HEK293 (cell line): ENCODE results near the gene RBM42.

ENCODE experiments used
- CTCF ChIA-PET: fragments of 350-600 bp; formaldehyde crosslinking; extraction: SDS; loops from one replicate; lab custom pipeline; 2021; ENCODE audit warnings: antibody characterized with exemption; lab: Yijun Ruan, JAX
- POLR2A ChIA-PET: fragments of 300-600 bp; formaldehyde crosslinking; extraction: SDS; loops from one replicate; lab custom pipeline; 2020; ENCODE audit warnings: antibody characterized with exemption, inconsistent platforms; lab: Yijun Ruan, JAX
- H3K27ac ChIP-seq: fragments of 200-500 bp; sonication (Bioruptor generic); 2 replicates; pipeline ENCODE4 v1.5.1; 2014; ENCODE audit warnings: low read depth, low read length, control low read depth, inconsistent platforms; ENCODE audit errors: extremely low read depth
- H3K36me3 ChIP-seq, 2 experiments: fragments of 200-500 bp in 1 of 2; sonication (Bioruptor generic) in 1 of 2; 1 replicate in 1 of 2; 2 replicates in 1 of 2; pipeline ENCODE4 v1.5.1; 2014 to 2017; ENCODE audit warnings: inconsistent platforms in 2 of 2, low read length in 2 of 2; ENCODE audit not compliant: control insufficient read depth in 2 of 2, insufficient read depth in 1 of 2
- H3K4me1 ChIP-seq: fragments of 200-500 bp; sonication (Bioruptor generic); 2 replicates; pipeline ENCODE4 v1.5.1; 2014; ENCODE audit warnings: mild to moderate bottlenecking, low read length, inconsistent platforms; ENCODE audit not compliant: control insufficient read depth, insufficient read depth
- H3K4me3 ChIP-seq: 2 replicates; pipeline ENCODE4 v1.5.1; 2011; ENCODE audit warnings: low read depth, mild to moderate bottlenecking, control low read depth, low read length, moderate library complexity
- H3K9me3 ChIP-seq: fragments of 200-500 bp; sonication (Bioruptor generic); 2 replicates; pipeline ENCODE4 v1.5.1; 2014; ENCODE audit warnings: low read depth, low read length, inconsistent platforms; ENCODE audit not compliant: control insufficient read depth, insufficient read depth
- AEBP2 ChIP-seq: fragments of 450-650 bp; formaldehyde crosslinking; IDR thresholded peaks from 2 replicates; pipeline ENCODE4 v1.5.1; 2016; ENCODE audit warnings: missing biosample characterization, missing genetic modification characterization, borderline replicate concordance
- KLF1 ChIP-seq: fragments of 450-650 bp; formaldehyde crosslinking; IDR thresholded peaks from 2 replicates; pipeline ENCODE4 v1.5.1; 2016; ENCODE audit warnings: missing biosample characterization, missing genetic modification characterization
- SETDB1 ChIP-seq: IDR thresholded peaks from one replicate; pipeline ENCODE4 v1.6.1; 2017; ENCODE audit warnings: mild to moderate bottlenecking, low read length, moderate library complexity, mixed read lengths; ENCODE audit not compliant: insufficient read length
- ZBTB1 ChIP-seq: fragments of 450-650 bp; formaldehyde crosslinking; IDR thresholded peaks from 2 replicates; pipeline ENCODE4 v1.5.1; 2016; ENCODE audit warnings: missing biosample characterization, missing genetic modification characterization
- ZBTB11 ChIP-seq: fragments of 450-650 bp; formaldehyde crosslinking; conservative IDR thresholded peaks from 2 replicates; pipeline ENCODE4 v1.5.1; 2016; ENCODE audit warnings: low read depth, missing biosample characterization, missing genetic modification characterization
- ZNF248 ChIP-seq: fragments of 450-650 bp; formaldehyde crosslinking; IDR thresholded peaks from 2 replicates; pipeline ENCODE4 v1.5.1; 2017; ENCODE audit warnings: missing biosample characterization, missing genetic modification characterization
- ZNF311 ChIP-seq: fragments of 450-650 bp; formaldehyde crosslinking; IDR thresholded peaks from 2 replicates; pipeline ENCODE4 v1.5.1; 2017; ENCODE audit warnings: missing biosample characterization, missing genetic modification characterization, borderline replicate concordance
- ZNF341 ChIP-seq: fragments of 450-650 bp; formaldehyde crosslinking; IDR thresholded peaks from 2 replicates; pipeline ENCODE4; 2016; ENCODE audit warnings: low read depth, missing biosample characterization, missing genetic modification characterization
- ZNF530 ChIP-seq: fragments of 450-650 bp; formaldehyde crosslinking; IDR thresholded peaks from 2 replicates; pipeline ENCODE4 v1.5.1; 2016; ENCODE audit warnings: low read depth, missing biosample characterization, missing genetic modification characterization
- ZNF600 ChIP-seq: fragments of 450-650 bp; formaldehyde crosslinking; IDR thresholded peaks from 2 replicates; pipeline ENCODE4 v1.5.1; 2016; ENCODE audit warnings: missing biosample characterization, missing genetic modification characterization
- ZNF623 ChIP-seq: fragments of 450-650 bp; formaldehyde crosslinking; IDR thresholded peaks from 2 replicates; pipeline ENCODE4 v1.5.1; 2016; ENCODE audit warnings: missing biosample characterization, missing genetic modification characterization
- ZNF747 ChIP-seq: fragments of 450-650 bp; formaldehyde crosslinking; IDR thresholded peaks from 2 replicates; pipeline ENCODE4 v1.5.1; 2016; ENCODE audit warnings: missing biosample characterization, missing genetic modification characterization
- TF ChIP-seq, protein P1 (sequence below): fragments of 450-650 bp; formaldehyde crosslinking; IDR thresholded peaks from 2 replicates; pipeline ENCODE4 v1.5.1; 2017; ENCODE audit warnings: missing biosample characterization, missing genetic modification characterization
- TF ChIP-seq, protein P2 (sequence below): fragments of 450-650 bp; formaldehyde crosslinking; IDR thresholded peaks from 2 replicates; pipeline ENCODE4 v1.5.1; 2016; ENCODE audit warnings: missing biosample characterization, missing genetic modification characterization
- TF ChIP-seq, protein P3 (sequence below): fragments of 450-650 bp; formaldehyde crosslinking; IDR thresholded peaks from 2 replicates; pipeline ENCODE4 v1.5.1; 2016; ENCODE audit warnings: missing biosample characterization, missing genetic modification characterization

The RBM42 gene

GRCh38 chr19:35666251-35666913, 37.5 kb downstream of the RBM42 start, which contains the start of gene UPK1A (continued):
- TF ChIP-seq, protein P1, sequence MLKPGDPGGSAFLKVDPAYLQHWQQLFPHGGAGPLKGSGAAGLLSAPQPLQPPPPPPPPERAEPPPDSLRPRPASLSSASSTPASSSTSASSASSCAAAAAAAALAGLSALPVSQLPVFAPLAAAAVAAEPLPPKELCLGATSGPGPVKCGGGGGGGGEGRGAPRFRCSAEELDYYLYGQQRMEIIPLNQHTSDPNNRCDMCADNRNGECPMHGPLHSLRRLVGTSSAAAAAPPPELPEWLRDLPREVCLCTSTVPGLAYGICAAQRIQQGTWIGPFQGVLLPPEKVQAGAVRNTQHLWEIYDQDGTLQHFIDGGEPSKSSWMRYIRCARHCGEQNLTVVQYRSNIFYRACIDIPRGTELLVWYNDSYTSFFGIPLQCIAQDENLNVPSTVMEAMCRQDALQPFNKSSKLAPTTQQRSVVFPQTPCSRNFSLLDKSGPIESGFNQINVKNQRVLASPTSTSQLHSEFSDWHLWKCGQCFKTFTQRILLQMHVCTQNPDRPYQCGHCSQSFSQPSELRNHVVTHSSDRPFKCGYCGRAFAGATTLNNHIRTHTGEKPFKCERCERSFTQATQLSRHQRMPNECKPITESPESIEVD, result no peak
- TF ChIP-seq ZNF311 (no peak), AEBP2 (tag by site-specific recombination) (no peak), ZBTB11 (no peak), SETDB1 (no peak), ZNF530 (no peak), ZBTB1 (tag by site-specific recombination) (no peak), KLF1 (tag by site-specific recombination) (peak; percentile 68)
- TF ChIP-seq, protein P2, sequence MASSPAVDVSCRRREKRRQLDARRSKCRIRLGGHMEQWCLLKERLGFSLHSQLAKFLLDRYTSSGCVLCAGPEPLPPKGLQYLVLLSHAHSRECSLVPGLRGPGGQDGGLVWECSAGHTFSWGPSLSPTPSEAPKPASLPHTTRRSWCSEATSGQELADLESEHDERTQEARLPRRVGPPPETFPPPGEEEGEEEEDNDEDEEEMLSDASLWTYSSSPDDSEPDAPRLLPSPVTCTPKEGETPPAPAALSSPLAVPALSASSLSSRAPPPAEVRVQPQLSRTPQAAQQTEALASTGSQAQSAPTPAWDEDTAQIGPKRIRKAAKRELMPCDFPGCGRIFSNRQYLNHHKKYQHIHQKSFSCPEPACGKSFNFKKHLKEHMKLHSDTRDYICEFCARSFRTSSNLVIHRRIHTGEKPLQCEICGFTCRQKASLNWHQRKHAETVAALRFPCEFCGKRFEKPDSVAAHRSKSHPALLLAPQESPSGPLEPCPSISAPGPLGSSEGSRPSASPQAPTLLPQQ, result no peak

DNA sequence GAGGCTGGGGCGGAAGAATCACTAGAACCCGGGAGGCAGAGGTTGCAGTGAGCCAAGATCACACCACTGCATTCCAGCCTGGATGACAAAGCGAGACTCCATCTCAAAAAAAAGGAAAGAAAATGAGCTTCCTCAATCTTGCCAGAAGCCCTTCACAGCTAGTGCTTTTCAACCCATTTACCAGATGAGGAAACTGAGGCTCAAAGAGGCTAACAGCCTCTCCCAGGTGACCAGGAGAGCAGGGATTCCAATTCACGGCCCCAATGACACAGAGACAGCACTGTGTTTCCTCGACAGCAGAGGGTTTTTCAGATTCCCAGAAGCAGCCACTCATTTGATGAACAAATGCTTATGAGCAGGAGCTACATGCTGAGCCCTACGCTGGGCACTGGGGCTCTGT, 40.7 kb downstream of the RBM42 start:
- Histone ChIP-seq H3K9me3 (no peaks in the 10 kb centered on the region), H3K27ac (no peak overlapping the region), H3K4me3 (no peak overlapping the region), H3K36me3 (no peaks in the 10 kb centered on the region; a peak in 1 of 3 replicates), H3K4me1 (peaks cover 6% of the 10 kb centered on the region)
- ChIA-PET POLR2A (interaction anchor here (0.6 to 2.5 kb wide), 3 partner anchors 9 to 143 kb away, joined by 4 to 11 read pairs (median 5); partner anchors contain the start of gene COX6B1), CTCF (interaction anchor here (0.6 to 1.6 kb wide), 4 partner anchors 9 to 33 kb away, joined by 3 to 6 read pairs (median 4); no protein-coding TSS in a partner anchor)
- TF ChIP-seq, protein P3, sequence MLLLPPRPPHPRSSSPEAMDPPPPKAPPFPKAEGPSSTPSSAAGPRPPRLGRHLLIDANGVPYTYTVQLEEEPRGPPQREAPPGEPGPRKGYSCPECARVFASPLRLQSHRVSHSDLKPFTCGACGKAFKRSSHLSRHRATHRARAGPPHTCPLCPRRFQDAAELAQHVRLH (tag by site-specific recombination), result 0 out of 2 replicates have a peak, but pooled peaks have one; percentile 11
- TF ChIP-seq ZNF747 (tag by site-specific recombination), result no peak

DNA sequence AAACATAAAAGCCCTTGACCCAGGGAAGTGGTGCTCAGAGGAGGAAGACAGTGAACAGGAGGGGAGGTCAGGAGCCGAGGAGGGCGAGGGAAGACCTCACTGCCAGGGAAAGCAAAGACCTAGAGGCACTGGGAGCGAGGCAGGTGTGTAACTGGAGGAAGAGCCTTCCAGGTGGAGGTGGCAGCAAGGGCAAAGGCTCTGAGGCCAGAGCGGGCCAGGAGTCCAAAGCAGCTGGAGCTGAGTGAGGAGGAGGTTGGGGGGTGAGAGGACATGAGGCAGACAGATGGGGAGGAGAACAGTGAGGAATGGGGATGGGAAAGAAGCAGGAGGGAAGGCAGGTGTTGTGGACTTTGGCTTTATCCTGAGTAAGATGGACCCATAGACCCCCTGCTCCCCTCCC, 41.1 kb downstream of the RBM42 start:
- POLR2A ChIA-PET, result interaction anchor here (0.6 to 2.5 kb wide), 3 partner anchors 10 to 143 kb away, joined by 4 to 11 read pairs (median 5); partner anchors contain the start of gene COX6B1
- no peak for TF ChIP-seq ZNF248
- TF ChIP-seq ZNF341 (tag by site-specific recombination), result peak; percentile 26; the same call in 1 of the 2 replicates
- TF ChIP-seq ZNF600, result peak; percentile 63; the same call in 1 of the 2 replicates
- 0 out of 2 replicates have a peak, but pooled peaks have one; percentile 34 for TF ChIP-seq ZNF623 (tag by site-specific recombination)
- Histone ChIP-seq H3K36me3 (no peaks in the 10 kb centered on the region; a peak in 1 of 3 replicates), H3K9me3 (no peaks in the 10 kb centered on the region), H3K27ac (no peak overlapping the region), H3K4me1 (peaks cover 6% of the 10 kb centered on the region), H3K4me3 (no peak overlapping the region)
- CTCF ChIA-PET, result interaction anchor here (0.6 to 1.6 kb wide), 3 partner anchors 12 to 33 kb away, joined by 3 to 6 read pairs (median 5); no protein-coding TSS in a partner anchor
